GM11168 (cell line): Measurements from ENCODE around the gene TTC23L.

Experiments used
- in situ Hi-C: fragments of 300-500 bp; cut with MboI; formaldehyde crosslinking; loops from one replicate; pipeline ENCODE4 v1.12.0; 2022; ENCODE audit warnings: low sequenced_read_pairs; ENCODE audit not compliant: unreplicated experiment

TTC23L gene

GRCh38 chr5:34866989-34867471, 28.1 kb downstream of the TTC23L start:
- in situ Hi-C loops, result no loop called here

- in situ Hi-C loops, result no loop called here
Measured at GRCh38 chr5:34867660-34868059, 28.7 kb downstream of the TTC23L start.

GRCh38 chr5:34868791-34869190, 29.8 kb downstream of the TTC23L start:
- in situ Hi-C loops, result no loop called here

GRCh38 chr5:34869256-34869655, 30.3 kb downstream of the TTC23L start:
- in situ Hi-C loops, result no loop called here

- in situ Hi-C loops, result no loop called here
Measured at GRCh38 chr5:34870382-34870781, 31.4 kb downstream of the TTC23L start.

GRCh38 chr5:34876275-34876674, 37.3 kb downstream of the TTC23L start:
- in situ Hi-C loops, result loop anchor here (25.0 kb wide), 1 partner anchor 689 kb away; no protein-coding TSS in a partner anchor

GRCh38 chr5:34881246-34881645, 42.3 kb downstream of the TTC23L start:
- in situ Hi-C loops, result loop anchor here (25.0 kb wide), 1 partner anchor 694 kb away; no protein-coding TSS in a partner anchor

- in situ Hi-C loops, result loop anchor here (25.0 kb wide), 1 partner anchor 699 kb away; no protein-coding TSS in a partner anchor
Measured at GRCh38 chr5:34886392-34887119, 47.6 kb downstream of the TTC23L start.

GRCh38 chr5:34889394-34889793, 50.4 kb downstream of the TTC23L start:
- in situ Hi-C loops, result loop anchor here (25.0 kb wide), 1 partner anchor 702 kb away; no protein-coding TSS in a partner anchor

- in situ Hi-C loops, result loop anchor here (25.0 kb wide), 1 partner anchor 705 kb away; no protein-coding TSS in a partner anchor
Measured at GRCh38 chr5:34891981-34892380, 53.0 kb downstream of the TTC23L start.

GRCh38 chr5:34892414-34892813, 53.5 kb downstream of the TTC23L start:
- in situ Hi-C loops, result loop anchor here (25.0 kb wide), 1 partner anchor 705 kb away; no protein-coding TSS in a partner anchor

- in situ Hi-C loops, result loop anchor here (25.0 kb wide), 1 partner anchor 707 kb away; no protein-coding TSS in a partner anchor
Measured at GRCh38 chr5:34894716-34895115, 55.8 kb downstream of the TTC23L start.

GRCh38 chr5:34895641-34896419, 56.9 kb downstream of the TTC23L start:
- in situ Hi-C loops, result loop anchor here (25.0 kb wide), 1 partner anchor 709 kb away; no protein-coding TSS in a partner anchor

- in situ Hi-C loops, result loop anchor here (25.0 kb wide), 1 partner anchor 710 kb away; no protein-coding TSS in a partner anchor
Measured at GRCh38 chr5:34897646-34898045, 58.7 kb downstream of the TTC23L start.

GRCh38 chr5:34898258-34898895, 59.4 kb downstream of the TTC23L start:
- in situ Hi-C loops, result loop anchor here (25.0 kb wide), 1 partner anchor 711 kb away; no protein-coding TSS in a partner anchor

- in situ Hi-C loops, result loop anchor here (25.0 kb wide), 1 partner anchor 712 kb away; no protein-coding TSS in a partner anchor
Measured at GRCh38 chr5:34899066-34899465, 60.1 kb downstream of the TTC23L start.

- in situ Hi-C loops, result loop anchor here (25.0 kb wide), 1 partner anchor 388 kb away; no protein-coding TSS in a partner anchor
Measured at GRCh38 chr5:34900652-34901051, 61.7 kb downstream of the TTC23L start.

- in situ Hi-C loops, result loop anchor here (25.0 kb wide), 1 partner anchor 391 kb away; no protein-coding TSS in a partner anchor
Measured at GRCh38 chr5:34903260-34903659, 64.3 kb downstream of the TTC23L start.

GRCh38 chr5:34905564-34905963, 66.6 kb downstream of the TTC23L start:
- in situ Hi-C loops, result loop anchor here (25.0 kb wide), 1 partner anchor 393 kb away; no protein-coding TSS in a partner anchor

- in situ Hi-C loops, result loop anchor here (25.0 kb wide), 1 partner anchor 401 kb away; no protein-coding TSS in a partner anchor
Measured at GRCh38 chr5:34913072-34913471, 74.1 kb downstream of the TTC23L start.
